Esophagus muscularis mucosa (tissue), 4 donors: ENCODE results near the gene UGT1A6.

Experiments
- EP300 ChIP-seq: sonication (generic); formaldehyde crosslinking; IDR thresholded peaks from one replicate; pipeline ENCODE4 v1.6.1; 2017; ENCODE audit warnings: antibody characterized with exemption
- POLR2A ChIP-seq: fragments of 450-650 bp; IDR thresholded peaks from one replicate; pipeline ENCODE4 v1.6.1; 2017; ENCODE audit warnings: antibody characterized with exemption, moderate library complexity, mild to moderate bottlenecking, low read depth
- POLR2AphosphoS5 ChIP-seq, 2 donors: sonication (generic); formaldehyde crosslinking; IDR thresholded peaks; one replicate each; pipeline ENCODE4 v1.6.1; 2017; ENCODE audit warnings: antibody characterized with exemption in 2 of 2
- TF ChIP-seq, protein P1 (sequence below), 3 experiments: fragments of 200-600 bp in 2 of 3; fragments of 450-650 bp in 1 of 3; sonication (generic) in 2 of 3; IDR thresholded peaks; one replicate each; pipeline ENCODE4 v1.5.1; 2017 to 2019; ENCODE audit warnings: antibody characterized with exemption in 3 of 3, mild to moderate bottlenecking in 2 of 3, moderate library complexity in 1 of 3

DNA sequence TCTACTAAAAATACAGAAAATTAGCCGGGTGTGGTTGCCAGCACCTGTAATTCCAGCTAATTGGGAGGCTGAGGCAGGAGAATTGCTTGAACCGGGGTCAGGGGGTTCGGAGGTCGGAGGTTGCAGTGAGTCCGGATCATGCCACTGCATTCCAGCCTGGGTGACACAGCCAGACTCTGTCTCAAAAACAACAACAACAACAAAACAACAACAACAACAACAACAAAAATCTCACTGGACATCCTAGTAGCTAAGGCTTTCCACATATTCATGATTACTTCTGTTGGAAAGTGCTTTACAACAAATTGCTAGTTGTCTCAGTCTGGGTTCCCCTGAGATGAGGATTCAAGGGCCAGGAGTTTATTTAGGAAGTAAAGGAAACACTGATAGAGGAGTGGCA, 81.2 kb downstream of the UGT1A6 start:
- TF ChIP-seq POLR2A (no peak), POLR2AphosphoS5 (IDR thresholded peaks at IDR 0.05) (no peak), EP300 (no peak)
- TF ChIP-seq, protein P1, sequence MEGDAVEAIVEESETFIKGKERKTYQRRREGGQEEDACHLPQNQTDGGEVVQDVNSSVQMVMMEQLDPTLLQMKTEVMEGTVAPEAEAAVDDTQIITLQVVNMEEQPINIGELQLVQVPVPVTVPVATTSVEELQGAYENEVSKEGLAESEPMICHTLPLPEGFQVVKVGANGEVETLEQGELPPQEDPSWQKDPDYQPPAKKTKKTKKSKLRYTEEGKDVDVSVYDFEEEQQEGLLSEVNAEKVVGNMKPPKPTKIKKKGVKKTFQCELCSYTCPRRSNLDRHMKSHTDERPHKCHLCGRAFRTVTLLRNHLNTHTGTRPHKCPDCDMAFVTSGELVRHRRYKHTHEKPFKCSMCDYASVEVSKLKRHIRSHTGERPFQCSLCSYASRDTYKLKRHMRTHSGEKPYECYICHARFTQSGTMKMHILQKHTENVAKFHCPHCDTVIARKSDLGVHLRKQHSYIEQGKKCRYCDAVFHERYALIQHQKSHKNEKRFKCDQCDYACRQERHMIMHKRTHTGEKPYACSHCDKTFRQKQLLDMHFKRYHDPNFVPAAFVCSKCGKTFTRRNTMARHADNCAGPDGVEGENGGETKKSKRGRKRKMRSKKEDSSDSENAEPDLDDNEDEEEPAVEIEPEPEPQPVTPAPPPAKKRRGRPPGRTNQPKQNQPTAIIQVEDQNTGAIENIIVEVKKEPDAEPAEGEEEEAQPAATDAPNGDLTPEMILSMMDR (IDR thresholded peaks at IDR 0.05), result no peak
